Osteoblast (primary cell): ENCODE results near the gene CAMTA1. TPM values are rescaled to one million over a fixed set of nuclear protein-coding genes. Genes with fewer than 3 reads are reported as not detected.

ENCODE experiments used
- DNase-seq: peaks from one replicate; pipeline ENCODE4 v3.0.0; 2011; ENCODE audit warnings: low spot score, mixed read lengths; ENCODE audit not compliant: insufficient read length; ENCODE audit errors: missing footprints
- H2AFZ ChIP-seq: 2 replicates; pipeline ENCODE4 v1.6.0; 2011; ENCODE audit warnings: mild to moderate bottlenecking, low read length
- H3K27ac ChIP-seq: 2 replicates; pipeline ENCODE4 v1.5.1; 2011; ENCODE audit warnings: mild to moderate bottlenecking, low read depth, low read length, moderate library complexity
- H3K27me3 ChIP-seq: 2 replicates; pipeline ENCODE4 v1.6.0; 2012; ENCODE audit warnings: mild to moderate bottlenecking, control low read depth, inconsistent platforms, low read length, moderate library complexity; ENCODE audit not compliant: insufficient read depth
- H3K36me3 ChIP-seq: 2 replicates; pipeline ENCODE4 v1.5.1; 2011; ENCODE audit warnings: mild to moderate bottlenecking, low read length, control low read depth, moderate library complexity; ENCODE audit not compliant: insufficient read depth
- H3K4me1 ChIP-seq: 2 replicates; pipeline ENCODE4 v1.5.1; 2011; ENCODE audit warnings: mild to moderate bottlenecking, low read length, control low read depth, moderate library complexity; ENCODE audit not compliant: insufficient read depth
- H3K4me2 ChIP-seq: 2 replicates; pipeline ENCODE4 v1.6.0; 2011; ENCODE audit warnings: mild to moderate bottlenecking, low read length; ENCODE audit not compliant: insufficient read depth
- H3K4me3 ChIP-seq: fragments of 200-600 bp; sonication (generic); 3 replicates; pipeline ENCODE4 v1.5.1; 2012; ENCODE audit warnings: mild to moderate bottlenecking, low read length, inconsistent platforms; ENCODE audit not compliant: insufficient read depth
- H3K79me2 ChIP-seq: 2 replicates; pipeline ENCODE4 v1.6.0; 2012; ENCODE audit warnings: mild to moderate bottlenecking, low read length, control low read depth, inconsistent platforms; ENCODE audit not compliant: insufficient read depth
- H3K9me3 ChIP-seq: 2 replicates; pipeline ENCODE4 v1.5.1; 2011; ENCODE audit warnings: low read depth, low read length, control low read depth
- H4K20me1 ChIP-seq: 2 replicates; pipeline ENCODE4 v1.6.0; 2012; ENCODE audit warnings: mild to moderate bottlenecking, low read length, control low read depth; ENCODE audit not compliant: insufficient read depth
- total RNA-seq: library from RNA; depleted of rRNA; stranded (reverse); fragments of >200 nt; gene quantifications from 2 replicates; pipeline ENCODE4 v1.2.3, GENCODE V29; 2012
- TF ChIP-seq, protein P1 (sequence below): IDR thresholded peaks from 2 replicates; pipeline ENCODE4 v1.5.1; 2011; ENCODE audit warnings: mild to moderate bottlenecking, low read depth, low read length, moderate library complexity; ENCODE audit errors: extremely low read depth

The CAMTA1 gene
- total RNA-seq, 1 donor = 47.4 TPM

DNA sequence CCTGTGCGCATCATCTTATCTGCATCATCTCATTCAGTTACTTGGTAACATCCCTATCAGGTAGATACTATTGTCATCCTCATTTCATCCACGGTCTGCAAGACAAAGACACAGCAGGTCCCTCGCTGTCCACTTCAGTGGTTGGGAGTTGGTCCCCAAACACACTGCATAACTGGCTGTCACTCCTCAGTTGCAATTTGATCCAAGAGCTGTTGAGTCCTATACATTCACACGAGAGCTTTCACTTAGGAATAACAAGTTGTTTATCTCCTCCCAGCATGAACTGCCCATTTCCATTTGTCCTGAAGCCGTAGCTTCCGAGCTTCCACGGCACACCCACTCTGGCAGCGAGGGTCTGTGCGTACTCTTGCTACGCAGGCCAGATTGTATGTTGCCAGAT lies 472.0 kb downstream of the CAMTA1 start:
- H3K27ac ChIP-seq = no peak overlapping the region
- peaks cover 15% of the 10 kb centered on the region for H3K4me1 ChIP-seq
- no peaks in the 10 kb centered on the region for H3K79me2 ChIP-seq
- DNase-seq = no peak
- no peaks in the 10 kb centered on the region for H3K36me3 ChIP-seq
- H3K4me2 ChIP-seq = no peak overlapping the region
- no peaks in the 10 kb centered on the region for H3K9me3 ChIP-seq
- H4K20me1 ChIP-seq = no peaks in the 10 kb centered on the region
- no peak overlapping the region for H3K4me3 ChIP-seq
- TF ChIP-seq, protein P1, sequence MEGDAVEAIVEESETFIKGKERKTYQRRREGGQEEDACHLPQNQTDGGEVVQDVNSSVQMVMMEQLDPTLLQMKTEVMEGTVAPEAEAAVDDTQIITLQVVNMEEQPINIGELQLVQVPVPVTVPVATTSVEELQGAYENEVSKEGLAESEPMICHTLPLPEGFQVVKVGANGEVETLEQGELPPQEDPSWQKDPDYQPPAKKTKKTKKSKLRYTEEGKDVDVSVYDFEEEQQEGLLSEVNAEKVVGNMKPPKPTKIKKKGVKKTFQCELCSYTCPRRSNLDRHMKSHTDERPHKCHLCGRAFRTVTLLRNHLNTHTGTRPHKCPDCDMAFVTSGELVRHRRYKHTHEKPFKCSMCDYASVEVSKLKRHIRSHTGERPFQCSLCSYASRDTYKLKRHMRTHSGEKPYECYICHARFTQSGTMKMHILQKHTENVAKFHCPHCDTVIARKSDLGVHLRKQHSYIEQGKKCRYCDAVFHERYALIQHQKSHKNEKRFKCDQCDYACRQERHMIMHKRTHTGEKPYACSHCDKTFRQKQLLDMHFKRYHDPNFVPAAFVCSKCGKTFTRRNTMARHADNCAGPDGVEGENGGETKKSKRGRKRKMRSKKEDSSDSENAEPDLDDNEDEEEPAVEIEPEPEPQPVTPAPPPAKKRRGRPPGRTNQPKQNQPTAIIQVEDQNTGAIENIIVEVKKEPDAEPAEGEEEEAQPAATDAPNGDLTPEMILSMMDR = no peak
- no peak overlapping the region for H2AFZ ChIP-seq
- no peaks in the 10 kb centered on the region for H3K27me3 ChIP-seq

DNA sequence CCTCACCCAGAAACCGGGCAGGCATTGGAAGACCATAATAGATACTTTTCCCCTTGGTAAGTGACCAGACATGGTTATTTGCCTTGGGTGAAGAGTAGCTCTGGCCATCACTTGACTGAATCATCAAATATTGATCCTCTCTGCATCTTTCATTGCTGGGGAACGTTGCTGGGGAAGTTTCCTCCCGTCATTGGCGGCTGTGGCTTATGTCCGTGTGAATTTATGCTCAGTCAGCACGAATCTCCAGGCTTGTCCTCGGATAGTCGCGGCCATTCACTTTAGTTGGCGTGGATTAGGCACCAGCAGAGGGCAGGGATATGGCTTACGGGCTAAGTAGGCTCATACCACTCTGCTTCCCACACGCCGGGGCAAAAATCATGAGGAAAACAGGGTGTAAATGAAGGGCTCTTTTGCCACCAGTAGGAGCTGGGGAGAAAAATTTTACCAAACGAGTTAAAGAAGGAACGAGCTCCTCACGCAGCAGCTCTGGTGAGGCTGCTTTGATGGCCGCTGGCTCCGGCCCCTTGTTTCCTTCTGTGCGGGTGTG lies 473.4 kb downstream of the CAMTA1 start:
- Histone ChIP-seq H3K36me3 (no peaks in the 10 kb centered on the region), H3K9me3 (no peaks in the 10 kb centered on the region), H4K20me1 (no peaks in the 10 kb centered on the region), H3K27ac (no peak overlapping the region), H2AFZ (no peak overlapping the region), H3K4me2 (no peak overlapping the region), H3K4me1 (peaks cover 9% of the 10 kb centered on the region), H3K4me3 (no peak overlapping the region), H3K27me3 (no peaks in the 10 kb centered on the region), H3K79me2 (no peaks in the 10 kb centered on the region)
- TF ChIP-seq, protein P1 = no peak
- no peak for DNase-seq

DNA sequence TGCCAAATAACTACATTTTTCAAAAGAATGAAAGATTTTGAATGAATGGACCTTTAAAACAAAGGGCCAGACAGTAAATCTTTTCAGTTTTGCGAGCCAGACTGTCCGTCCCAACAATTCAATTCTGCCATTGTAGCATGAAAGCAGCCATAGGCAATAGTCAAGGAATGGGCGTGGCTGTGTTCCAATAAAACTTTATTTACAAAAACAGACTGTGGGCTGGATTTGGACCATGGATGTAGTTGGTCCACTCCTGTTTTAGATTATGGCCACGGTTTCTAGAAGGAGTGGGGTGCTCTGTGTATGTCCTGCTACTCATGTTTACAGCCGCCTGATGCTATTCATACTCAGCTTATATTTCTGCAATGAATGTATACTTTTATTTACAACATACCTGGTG lies 474.7 kb downstream of the CAMTA1 start:
- Histone ChIP-seq H4K20me1 (no peaks in the 10 kb centered on the region), H3K4me2 (no peak overlapping the region), H3K4me3 (no peak overlapping the region), H3K36me3 (no peaks in the 10 kb centered on the region), H3K79me2 (no peaks in the 10 kb centered on the region), H3K9me3 (no peaks in the 10 kb centered on the region), H3K4me1 (peaks cover 9% of the 10 kb centered on the region), H3K27me3 (no peaks in the 10 kb centered on the region), H2AFZ (no peak overlapping the region), H3K27ac (no peak overlapping the region)
- DNase-seq = no peak
- TF ChIP-seq, protein P1 = no peak

DNA sequence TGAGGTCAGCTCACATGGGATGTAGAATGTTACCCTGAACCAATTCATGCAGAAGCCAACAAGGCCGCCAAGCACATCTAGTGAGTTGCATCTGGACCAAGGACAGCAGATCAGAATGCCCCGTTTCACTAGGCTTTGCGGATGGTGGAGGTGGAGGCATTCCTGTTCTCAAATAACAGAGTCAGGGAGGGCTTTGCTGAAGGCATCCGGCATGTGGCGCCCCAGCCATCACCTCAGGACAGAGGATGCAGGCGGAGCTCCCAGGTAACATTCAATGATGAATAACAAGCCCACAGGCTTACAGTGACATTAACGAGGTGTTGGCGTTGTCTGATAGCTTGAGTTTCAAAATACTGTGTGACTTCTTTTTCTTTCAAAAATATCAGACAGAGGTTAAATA lies 476.2 kb downstream of the CAMTA1 start:
- Histone ChIP-seq H3K4me3 (no peak overlapping the region), H2AFZ (no peak overlapping the region), H3K27me3 (no peaks in the 10 kb centered on the region), H3K4me1 (peaks cover 11% of the 10 kb centered on the region), H3K9me3 (no peaks in the 10 kb centered on the region), H3K27ac (no peak overlapping the region), H3K4me2 (no peak overlapping the region), H3K79me2 (no peaks in the 10 kb centered on the region), H4K20me1 (no peaks in the 10 kb centered on the region), H3K36me3 (no peaks in the 10 kb centered on the region)
- TF ChIP-seq, protein P1 = no peak
- DNase-seq = no peak
